Measurements from ENCODE around the gene TCP10L. TPM values are rescaled to one million over a fixed set of nuclear protein-coding genes. Genes with fewer than 3 reads are reported as not detected.
A peak's percentile ranks its signal among the peaks of the same experiment; 100 is the strongest.

The TCP10L gene
- total and polyA plus RNA-seq, 3 experiments from 2014 or later = 0.43 TPM; not detected in 2

DNA sequence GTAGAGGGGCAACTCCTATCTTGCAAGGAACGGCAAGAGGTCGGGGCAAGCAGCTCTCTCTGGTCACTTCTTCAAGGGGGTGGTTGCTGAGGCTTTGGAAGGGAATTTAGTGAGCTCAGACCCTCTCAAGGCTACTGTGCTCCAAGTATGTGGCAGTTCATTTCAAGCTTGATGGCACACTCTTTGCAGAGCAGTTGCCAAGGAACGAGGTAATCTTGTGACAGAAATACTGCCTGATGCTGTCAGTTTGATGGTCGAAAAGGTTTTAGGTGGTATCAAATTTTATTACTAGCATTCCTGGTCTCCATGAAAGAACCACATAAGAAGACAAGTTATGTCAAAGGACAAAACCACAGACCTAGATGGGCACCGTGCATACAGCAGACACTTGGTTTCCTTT lies 13.8 kb upstream of the TCP10L start:
- no peak overlapping the region for H3K4me3 Mint-ChIP-seq
- no peaks in the 10 kb centered on the region for H3K4me1 ChIP-seq (ENCODE audit: insufficient read depth, low read length)
- H3K4me1 Mint-ChIP-seq = peaks cover 2 to 8% (median 3%) of the 10 kb centered on the region in 3 donors
- ChIA-PET POLR2A (interaction anchor here (0.5 to 0.6 kb wide), 2 partner anchors 145 to 196 kb away, joined by 3 to 5 read pairs; no protein-coding TSS in a partner anchor), CTCF (interaction anchor here (0.7 to 4.2 kb wide), 7 partner anchors 10 to 197 kb away, joined by 3 to 73 read pairs (median 9); no protein-coding TSS in a partner anchor)
- H3K27me3 Mint-ChIP-seq = no peaks in the 10 kb centered on the region
- no peaks in the 10 kb centered on the region for H3K9me3 ChIP-seq (ENCODE audit: low read length)
- H3K36me3 ChIP-seq (ENCODE audit: insufficient read depth, low read length) = peaks cover 37% of the 10 kb centered on the region
- H3K36me3 Mint-ChIP-seq = peaks cover 6 to 47% (median 16%) of the 10 kb centered on the region in 3 donors
- H3K9me3 Mint-ChIP-seq = no peaks in the 10 kb centered on the region
- H3K27me3 ChIP-seq (ENCODE audit: insufficient read depth, low read length, poor library complexity, severe bottlenecking) = no peaks in the 10 kb centered on the region
- no peak for DNase-seq
- no peak overlapping the region for H3K27ac ChIP-seq (ENCODE audit: low read depth, low read length)
- no peak overlapping the region for H3K4me3 ChIP-seq (ENCODE audit: low read length)
- H3K27ac Mint-ChIP-seq = no peak overlapping the region

DNA sequence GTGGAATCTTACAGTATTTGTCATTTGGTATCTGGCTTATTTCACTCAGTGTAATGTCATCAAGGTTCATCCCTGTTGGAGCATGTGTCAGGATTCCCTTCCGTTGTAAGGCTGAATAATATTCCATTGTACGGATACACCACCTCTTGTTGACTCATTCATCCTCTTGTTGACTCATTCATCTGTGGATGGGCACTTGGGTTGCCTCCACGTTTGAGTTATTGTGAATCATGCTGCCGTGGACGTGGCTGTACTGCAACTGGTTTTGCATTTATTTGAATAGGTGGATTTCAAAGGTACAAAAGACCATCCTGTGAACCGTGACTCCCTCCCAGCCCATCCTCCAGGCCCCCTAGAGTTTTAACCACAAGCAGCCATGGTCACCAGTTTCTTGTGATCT lies 11.9 kb upstream of the TCP10L start:
- H3K4me1 Mint-ChIP-seq = peaks cover 2 to 4% (median 3%) of the 10 kb centered on the region in 3 donors
- no peaks in the 10 kb centered on the region for H3K4me1 ChIP-seq (ENCODE audit: insufficient read depth, low read length)
- no peak overlapping the region for H3K27ac ChIP-seq (ENCODE audit: low read depth, low read length)
- H3K4me3 Mint-ChIP-seq = no peak overlapping the region
- H3K9me3 Mint-ChIP-seq = no peaks in the 10 kb centered on the region
- peaks cover 18% of the 10 kb centered on the region for H3K36me3 ChIP-seq (ENCODE audit: insufficient read depth, low read length)
- ChIA-PET POLR2A (interaction anchor here (0.6 kb wide), 1 partner anchor 192 kb away, joined by 4 read pairs; no protein-coding TSS in a partner anchor), CTCF (no interaction called here)
- H3K27me3 Mint-ChIP-seq = no peaks in the 10 kb centered on the region
- H3K27me3 ChIP-seq (ENCODE audit: insufficient read depth, low read length, poor library complexity, severe bottlenecking) = no peaks in the 10 kb centered on the region
- no peak overlapping the region for H3K4me3 ChIP-seq (ENCODE audit: low read length)
- no peak for DNase-seq
- H3K36me3 Mint-ChIP-seq = peaks cover 0 to 28% (median 8%) of the 10 kb centered on the region in 3 donors
- no peaks in the 10 kb centered on the region for H3K9me3 ChIP-seq (ENCODE audit: low read length)
- H3K27ac Mint-ChIP-seq = peak overlapping the region in 3 of 8 donors; percentile 2 to 82 (median 32)

- H3K9me3 Mint-ChIP-seq = no peaks in the 10 kb centered on the region
- H3K36me3 ChIP-seq (ENCODE audit: insufficient read depth, low read length) = peaks cover 15% of the 10 kb centered on the region
- H3K4me1 Mint-ChIP-seq = peaks cover 2 to 4% (median 3%) of the 10 kb centered on the region in 3 donors
- no peaks in the 10 kb centered on the region for H3K27me3 Mint-ChIP-seq
- H3K4me3 ChIP-seq (ENCODE audit: low read length) = no peak overlapping the region
- DNase-seq = no peak
- H3K27me3 ChIP-seq (ENCODE audit: insufficient read depth, low read length, poor library complexity, severe bottlenecking) = no peaks in the 10 kb centered on the region
- H3K27ac Mint-ChIP-seq = peak overlapping the region in 1 of 8 donors; percentile 65
- no peak overlapping the region for H3K4me3 Mint-ChIP-seq
- H3K36me3 Mint-ChIP-seq = peaks cover 0 to 17% (median 7%) of the 10 kb centered on the region in 3 donors
- H3K4me1 ChIP-seq (ENCODE audit: insufficient read depth, low read length) = no peaks in the 10 kb centered on the region
- POLR2A ChIA-PET = no interaction called here
- CTCF ChIA-PET = no interaction called here
- H3K9me3 ChIP-seq (ENCODE audit: low read length) = no peaks in the 10 kb centered on the region
- H3K27ac ChIP-seq (ENCODE audit: low read depth, low read length) = no peak overlapping the region
These were observed 10.1 kb upstream of the TCP10L start for GRCh38 chr21:32595431-32595830.

GRCh38 chr21:32593690-32594089 lies 8.4 kb upstream of the TCP10L start:
- no peak overlapping the region for H3K27ac Mint-ChIP-seq
- H3K4me3 Mint-ChIP-seq = no peak overlapping the region
- H3K9me3 Mint-ChIP-seq = no peaks in the 10 kb centered on the region
- Histone ChIP-seq H3K27me3 (ENCODE audit: insufficient read depth, low read length, poor library complexity, severe bottlenecking) (no peaks in the 10 kb centered on the region), H3K4me1 (ENCODE audit: insufficient read depth, low read length) (no peaks in the 10 kb centered on the region), H3K4me3 (ENCODE audit: low read length) (no peak overlapping the region), H3K36me3 (ENCODE audit: insufficient read depth, low read length) (no peaks in the 10 kb centered on the region), H3K9me3 (ENCODE audit: low read length) (no peaks in the 10 kb centered on the region), H3K27ac (ENCODE audit: low read depth, low read length) (no peak overlapping the region)
- ChIA-PET POLR2A (no interaction called here), CTCF (no interaction called here)
- H3K27me3 Mint-ChIP-seq = no peaks in the 10 kb centered on the region
- peaks cover 0 to 3% (median 2%) of the 10 kb centered on the region in 3 donors for H3K36me3 Mint-ChIP-seq
- peaks cover 2 to 4% (median 3%) of the 10 kb centered on the region in 3 donors for H3K4me1 Mint-ChIP-seq
- no peak for DNase-seq

DNA sequence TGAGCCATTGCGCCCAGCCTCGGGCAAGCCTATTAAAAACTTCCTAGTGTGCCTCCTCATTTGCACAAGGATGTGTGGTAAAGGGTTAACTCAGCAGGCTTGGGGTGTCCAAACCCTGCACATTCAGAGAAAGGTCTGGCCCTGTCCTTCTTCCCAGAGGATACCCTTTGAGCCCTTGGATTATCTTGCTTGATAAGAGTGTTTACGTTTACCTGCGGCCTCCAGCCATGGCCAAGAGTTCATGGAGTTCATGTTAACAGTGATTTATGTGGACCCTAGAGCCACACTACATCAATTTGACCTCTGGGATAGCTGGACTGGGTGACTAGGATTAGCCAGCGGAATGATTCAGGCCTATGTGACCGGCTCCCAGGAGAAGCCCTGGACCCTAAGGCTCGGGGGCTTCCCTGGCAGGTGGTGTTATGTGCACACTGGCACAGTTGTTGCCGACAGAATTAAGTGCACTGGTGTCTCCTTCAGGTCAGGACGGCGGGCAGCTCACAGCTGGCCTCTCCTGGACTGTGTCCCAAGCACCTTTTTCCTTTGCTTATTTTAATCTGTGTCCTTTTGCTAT lies 7.7 kb upstream of the TCP10L start:
- no peaks in the 10 kb centered on the region for H3K4me1 ChIP-seq (ENCODE audit: insufficient read depth, low read length)
- Mint-ChIP-seq H3K4me3 (no peak overlapping the region), H3K9me3 (no peaks in the 10 kb centered on the region), H3K36me3 (peaks cover 0 to 3% (median 0%) of the 10 kb centered on the region in 3 donors), H3K27me3 (no peaks in the 10 kb centered on the region), H3K27ac (no peak overlapping the region), H3K4me1 (peaks cover 2 to 4% (median 3%) of the 10 kb centered on the region in 3 donors)
- H3K27me3 ChIP-seq (ENCODE audit: insufficient read depth, low read length, poor library complexity, severe bottlenecking) = no peaks in the 10 kb centered on the region
- no peak for DNase-seq
- ChIA-PET POLR2A (no interaction called here), CTCF (interaction anchor here (1.6 kb wide), 1 partner anchor 8 kb away, joined by 6 read pairs; no protein-coding TSS in a partner anchor)
- H3K36me3 ChIP-seq (ENCODE audit: insufficient read depth, low read length) = no peaks in the 10 kb centered on the region
- H3K9me3 ChIP-seq (ENCODE audit: low read length) = no peaks in the 10 kb centered on the region
- H3K4me3 ChIP-seq (ENCODE audit: low read length) = no peak overlapping the region
- no peak overlapping the region for H3K27ac ChIP-seq (ENCODE audit: low read depth, low read length)

GRCh38 chr21:32590130-32590529 lies 4.8 kb upstream of the TCP10L start:
- Mint-ChIP-seq H3K27me3 (no peaks in the 10 kb centered on the region), H3K27ac (no peak overlapping the region), H3K4me3 (no peak overlapping the region), H3K4me1 (no peaks in the 10 kb centered on the region), H3K36me3 (peaks cover 0 to 3% (median 3%) of the 10 kb centered on the region in 3 donors), H3K9me3 (no peaks in the 10 kb centered on the region)
- Histone ChIP-seq H3K4me1 (ENCODE audit: insufficient read depth, low read length) (no peaks in the 10 kb centered on the region), H3K9me3 (ENCODE audit: low read length) (no peaks in the 10 kb centered on the region), H3K27me3 (ENCODE audit: insufficient read depth, low read length, poor library complexity, severe bottlenecking) (no peaks in the 10 kb centered on the region), H3K36me3 (ENCODE audit: insufficient read depth, low read length) (no peaks in the 10 kb centered on the region), H3K4me3 (ENCODE audit: low read length) (no peak overlapping the region), H3K27ac (ENCODE audit: low read depth, low read length) (no peak overlapping the region)
- POLR2A ChIA-PET = no interaction called here
- no peak for DNase-seq
- CTCF ChIA-PET = no interaction called here

DNA sequence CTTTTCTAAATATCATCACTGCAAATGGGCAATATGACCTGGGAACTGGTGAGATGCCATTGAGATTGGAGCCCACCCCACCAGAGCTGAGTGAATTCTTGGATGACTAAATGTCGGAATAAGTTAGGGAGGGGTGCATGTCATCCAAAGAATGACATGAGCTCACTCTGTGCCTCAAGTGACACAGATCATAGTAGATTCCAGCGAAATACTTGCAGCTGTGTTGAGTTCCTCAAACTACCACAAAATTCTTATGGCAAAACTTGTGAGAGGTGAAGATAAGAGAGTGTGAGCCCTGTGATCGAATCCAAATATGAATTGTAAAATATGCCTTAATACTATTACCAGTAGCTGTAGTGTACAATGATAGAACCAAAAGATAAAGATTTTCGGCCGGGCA lies 2.3 kb upstream of the TCP10L start:
- H3K27ac ChIP-seq (ENCODE audit: low read depth, low read length) = no peak overlapping the region
- no peaks in the 10 kb centered on the region for H3K27me3 ChIP-seq (ENCODE audit: insufficient read depth, low read length, poor library complexity, severe bottlenecking)
- H3K36me3 ChIP-seq (ENCODE audit: insufficient read depth, low read length) = no peaks in the 10 kb centered on the region
- ChIA-PET CTCF (interaction anchor here (0.6 to 1.8 kb wide), 3 partner anchors 12 to 186 kb away, joined by 3 to 6 read pairs (median 3); no protein-coding TSS in a partner anchor), POLR2A (no interaction called here)
- no peaks in the 10 kb centered on the region for H3K9me3 Mint-ChIP-seq
- H3K9me3 ChIP-seq (ENCODE audit: low read length) = no peaks in the 10 kb centered on the region
- H3K27ac Mint-ChIP-seq = peak overlapping the region in 1 of 8 donors; percentile 47
- no peak for DNase-seq
- H3K36me3 Mint-ChIP-seq = peaks cover 0 to 7% (median 6%) of the 10 kb centered on the region in 3 donors
- no peak overlapping the region for H3K4me3 Mint-ChIP-seq
- H3K4me1 ChIP-seq (ENCODE audit: insufficient read depth, low read length) = no peaks in the 10 kb centered on the region
- H3K4me3 ChIP-seq (ENCODE audit: low read length) = no peak overlapping the region
- peaks cover 5 to 6% of the 10 kb centered on the region in 2 donors for H3K27me3 Mint-ChIP-seq
- no peaks in the 10 kb centered on the region for H3K4me1 Mint-ChIP-seq

DNA sequence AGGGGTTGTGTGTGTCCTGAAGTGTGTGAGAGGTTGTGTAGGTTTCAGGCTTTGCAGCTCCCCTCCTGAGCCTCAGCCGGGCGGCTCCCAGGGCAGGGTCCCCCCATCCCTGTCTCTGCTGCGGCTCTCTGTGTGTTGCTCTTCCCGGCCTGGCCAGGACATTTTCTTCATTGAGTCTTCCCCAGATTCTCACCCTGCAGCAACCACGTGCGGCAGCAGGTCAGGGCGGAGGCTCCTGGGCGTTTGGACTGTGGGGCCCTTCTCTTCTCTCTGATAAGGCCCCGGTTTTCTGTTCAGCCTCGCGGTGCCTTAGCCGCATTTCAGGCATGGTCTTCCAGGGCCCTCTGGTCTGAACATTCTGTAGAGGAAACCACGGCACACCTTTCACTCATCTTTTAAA lies 1.8 kb upstream of the TCP10L start:
- H3K4me1 ChIP-seq (ENCODE audit: insufficient read depth, low read length) = no peaks in the 10 kb centered on the region
- H3K9me3 ChIP-seq (ENCODE audit: low read length) = no peaks in the 10 kb centered on the region
- no peaks in the 10 kb centered on the region for H3K4me1 Mint-ChIP-seq
- ChIA-PET CTCF (interaction anchor here (0.6 to 1.8 kb wide), 3 partner anchors 12 to 185 kb away, joined by 3 to 6 read pairs (median 3); no protein-coding TSS in a partner anchor), POLR2A (no interaction called here)
- no peak for DNase-seq
- peaks cover 6 to 7% of the 10 kb centered on the region in 2 donors for H3K27me3 Mint-ChIP-seq
- no peak overlapping the region for H3K4me3 ChIP-seq (ENCODE audit: low read length)
- H3K27me3 ChIP-seq (ENCODE audit: insufficient read depth, low read length, poor library complexity, severe bottlenecking) = no peaks in the 10 kb centered on the region
- H3K9me3 Mint-ChIP-seq = no peaks in the 10 kb centered on the region
- H3K27ac ChIP-seq (ENCODE audit: low read depth, low read length) = no peak overlapping the region
- H3K36me3 ChIP-seq (ENCODE audit: insufficient read depth, low read length) = no peaks in the 10 kb centered on the region
- H3K27ac Mint-ChIP-seq = peak overlapping the region in 1 of 8 donors; percentile 47
- no peak overlapping the region for H3K4me3 Mint-ChIP-seq
- H3K36me3 Mint-ChIP-seq = peaks cover 0 to 7% (median 6%) of the 10 kb centered on the region in 3 donors

Measured in CD8-positive, alpha-beta memory T cell (primary cell).